HEK293T (cell line): ENCODE data around the gene TGFBR3.

Experiments
- ELF4 ChIP-seq: fragments of 450-650 bp; IDR thresholded peaks from 2 replicates; pipeline ENCODE4 v1.6.1; 2017; ENCODE audit warnings: antibody characterized with exemption
- FOXK2 ChIP-seq: fragments of 450-650 bp; IDR thresholded peaks from 2 replicates; pipeline ENCODE4 v1.6.1; 2016; ENCODE audit warnings: mild to moderate bottlenecking
- FOXM1 ChIP-seq: fragments of 450-650 bp; IDR thresholded peaks from 2 replicates; pipeline ENCODE4 v1.6.1; 2017; ENCODE audit warnings: mild to moderate bottlenecking, borderline replicate concordance
- TARDBP ChIP-seq: fragments of 450-650 bp; IDR thresholded peaks from 2 replicates; pipeline ENCODE4 v1.6.1; 2016

GRCh38 chr1:91842563-91842962, 43.4 kb downstream of the TGFBR3 start:
- TF ChIP-seq FOXK2: no peak
- TF ChIP-seq ELF4: no peak
- TF ChIP-seq FOXM1: no peak
- TF ChIP-seq TARDBP: no peak
